IPS DF 6.9 (cell line): Measurements from ENCODE around the gene UBE2E1.
"Not testable (repeated sequence)": the region's sequence is repeated elsewhere in the genome, so short reads cannot be mapped to it uniquely, and the experiment has no call there.

ENCODE experiments used
- DNase-seq: peaks from one replicate; pipeline ENCODE4 v3.0.0-alpha.2; 2013; ENCODE audit warnings: low read depth, low spot score
- H3K27ac ChIP-seq: one replicate; pipeline ENCODE4 v1.5.1; 2013; ENCODE audit warnings: low read length, control low read depth
- H3K27me3 ChIP-seq: 2 replicates; pipeline ENCODE4 v1.6.1; 2013; ENCODE audit warnings: mild to moderate bottlenecking, low read length; ENCODE audit not compliant: control insufficient read depth, insufficient read depth
- H3K36me3 ChIP-seq: 2 replicates; pipeline ENCODE4 v1.6.1; 2013; ENCODE audit warnings: low read length; ENCODE audit not compliant: control insufficient read depth, insufficient read depth
- H3K4me1 ChIP-seq: 2 replicates; pipeline ENCODE4 v1.6.1; 2013; ENCODE audit warnings: low read length; ENCODE audit not compliant: control insufficient read depth, insufficient read depth
- H3K4me3 ChIP-seq: 2 replicates; pipeline ENCODE4 v1.5.1; 2013; ENCODE audit warnings: mild to moderate bottlenecking, low read length
- H3K9me3 ChIP-seq: 2 replicates; pipeline ENCODE4 v1.6.1; 2013; ENCODE audit warnings: low read length, inconsistent platforms; ENCODE audit not compliant: control insufficient read depth, insufficient read depth
- WGBS: extraction: QIAGEN DNeasy Blood & Tissue Kit; methylation state at CpG from one replicate; pipeline ENCODE4 v1.1.7; 2013; ENCODE audit warnings: mixed read lengths, missing lambda C conversion rate; ENCODE audit not compliant: insufficient read length, insufficient coverage; 5-methylcytosine and 5-hydroxymethylcytosine counted together

Gene UBE2E1

GRCh38 chr3:23843869-23844268 lies 38.1 kb downstream of the UBE2E1 start:
- peaks cover 3% of the 10 kb centered on the region; the same call in 1 of the 2 replicates for H3K4me1 ChIP-seq
- no peaks in the 10 kb centered on the region for H3K9me3 ChIP-seq
- H3K27ac ChIP-seq = no peak overlapping the region
- H3K36me3 ChIP-seq = no peaks in the 10 kb centered on the region
- DNase-seq = no peak
- no peaks in the 10 kb centered on the region for H3K27me3 ChIP-seq
- H3K4me3 ChIP-seq = no peak overlapping the region
- WGBS = no CpG with 5 or more reads among the region's 3 CpGs

DNA sequence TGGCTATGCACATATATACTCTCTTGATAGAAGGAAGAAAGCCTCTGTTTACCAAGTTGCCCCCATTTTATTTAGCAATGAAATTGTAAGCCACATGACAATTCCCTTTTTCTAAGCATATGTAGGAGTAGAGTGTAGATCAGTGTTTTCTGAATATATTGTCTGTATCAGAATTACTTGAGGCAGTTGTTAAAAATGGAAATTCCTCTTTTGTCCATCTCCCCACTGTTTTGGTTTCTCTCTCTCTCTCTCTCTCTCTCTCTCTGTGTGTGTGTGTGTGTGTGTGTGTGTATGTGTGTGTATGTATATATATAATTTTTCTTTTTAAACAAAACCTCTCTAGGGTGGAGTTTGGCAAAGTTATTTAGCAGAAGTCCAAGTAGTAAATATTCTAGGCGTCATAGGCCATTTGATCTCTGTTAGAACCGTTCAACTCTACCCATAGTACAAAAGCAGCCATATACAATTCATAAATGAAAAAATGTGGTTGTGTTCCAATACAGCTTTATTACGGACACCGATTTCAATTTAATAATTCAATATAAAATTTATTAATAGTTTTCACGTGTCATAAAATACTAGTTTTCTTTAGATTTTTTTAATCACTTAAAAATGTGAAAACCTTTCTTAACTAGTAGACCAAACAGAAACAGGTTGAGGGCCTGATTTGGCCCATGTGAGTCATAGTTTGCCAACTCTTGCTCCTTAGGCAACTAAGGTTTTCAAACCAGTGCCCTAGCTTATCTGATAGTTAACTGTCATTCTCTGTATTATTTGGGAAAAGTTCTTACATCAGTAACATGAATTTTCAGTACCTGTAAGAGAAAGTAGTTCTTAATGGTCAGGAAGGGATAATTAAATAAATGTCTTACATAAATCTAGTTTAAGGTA lies 39.8 kb downstream of the UBE2E1 start:
- Histone ChIP-seq H3K36me3 (no peaks in the 10 kb centered on the region), H3K27ac (no peak overlapping the region), H3K4me1 (peaks cover under 1% of the 10 kb centered on the region; the same call in 1 of the 2 replicates), H3K9me3 (no peaks in the 10 kb centered on the region), H3K4me3 (no peak overlapping the region), H3K27me3 (no peaks in the 10 kb centered on the region)
- no peak for DNase-seq
- WGBS = 100% methylated on average over 1 of the region's 5 CpGs

GRCh38 chr3:23849462-23849861 lies 43.7 kb downstream of the UBE2E1 start:
- H3K4me1 ChIP-seq, H3K27ac ChIP-seq, H3K27me3 ChIP-seq, DNase-seq, H3K9me3 ChIP-seq, H3K4me3 ChIP-seq, H3K36me3 ChIP-seq: not testable (repeated sequence)
- no CpG with 5 or more reads among the region's 2 CpGs for WGBS

DNA sequence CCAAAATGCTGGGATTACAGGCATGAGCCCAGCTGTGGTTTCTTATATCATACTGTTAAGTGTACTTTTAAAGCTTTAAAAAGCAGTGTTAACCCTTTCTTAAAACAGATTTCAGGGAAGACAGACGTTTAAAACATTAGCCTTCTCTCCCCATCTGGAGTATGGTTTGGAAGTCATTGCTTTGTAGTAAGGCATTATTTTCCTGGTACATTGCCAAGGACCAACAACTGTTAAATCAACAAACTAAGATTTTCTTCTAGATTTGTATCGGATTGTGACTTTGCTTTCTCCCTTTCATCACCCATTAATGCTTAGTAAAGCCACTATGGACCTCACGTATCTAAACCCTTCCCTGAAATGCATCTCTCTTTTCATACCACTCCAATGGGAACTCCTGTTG lies 50.5 kb downstream of the UBE2E1 start:
- Histone ChIP-seq H3K27ac (no peak overlapping the region), H3K9me3 (no peaks in the 10 kb centered on the region), H3K27me3 (no peaks in the 10 kb centered on the region), H3K4me3 (no peak overlapping the region), H3K36me3 (peaks cover under 1% of the 10 kb centered on the region; the same call in 1 of the 2 replicates), H3K4me1 (no peaks in the 10 kb centered on the region)
- DNase-seq = no peak
- no CpG with 5 or more reads among the region's 3 CpGs for WGBS

- DNase-seq = no peak
- peaks cover 3% of the 10 kb centered on the region; the same call in 1 of the 2 replicates for H3K36me3 ChIP-seq
- H3K27ac ChIP-seq = no peak overlapping the region
- H3K9me3 ChIP-seq = no peaks in the 10 kb centered on the region
- no peaks in the 10 kb centered on the region for H3K27me3 ChIP-seq
- no peak overlapping the region for H3K4me3 ChIP-seq
- WGBS = no CpG with 5 or more reads among the region's 1 CpG
- no peaks in the 10 kb centered on the region for H3K4me1 ChIP-seq
Observed at GRCh38 chr3:23859012-23859743, 53.4 kb downstream of the UBE2E1 start.

- Histone ChIP-seq H3K27me3 (no peaks in the 10 kb centered on the region), H3K4me1 (no peaks in the 10 kb centered on the region), H3K9me3 (no peaks in the 10 kb centered on the region), H3K36me3 (peaks cover 3% of the 10 kb centered on the region; the same call in 1 of the 2 replicates), H3K4me3 (no peak overlapping the region), H3K27ac (no peak overlapping the region)
- WGBS = no CpG with 5 or more reads among the region's 7 CpGs
- no peak for DNase-seq
Observed at GRCh38 chr3:23859839-23860382, 54.2 kb downstream of the UBE2E1 start.

- H3K9me3 ChIP-seq = no peaks in the 10 kb centered on the region
- WGBS = no CpG with 5 or more reads among the region's 9 CpGs
- peaks cover 3% of the 10 kb centered on the region; the same call in 1 of the 2 replicates for H3K4me1 ChIP-seq
- no peaks in the 10 kb centered on the region for H3K27me3 ChIP-seq
- no peak overlapping the region for H3K27ac ChIP-seq
- DNase-seq = no peak
- no peak overlapping the region for H3K4me3 ChIP-seq
- peaks cover 3% of the 10 kb centered on the region; the same call in 1 of the 2 replicates for H3K36me3 ChIP-seq
Observed at GRCh38 chr3:23861689-23862088, 55.9 kb downstream of the UBE2E1 start.

DNA sequence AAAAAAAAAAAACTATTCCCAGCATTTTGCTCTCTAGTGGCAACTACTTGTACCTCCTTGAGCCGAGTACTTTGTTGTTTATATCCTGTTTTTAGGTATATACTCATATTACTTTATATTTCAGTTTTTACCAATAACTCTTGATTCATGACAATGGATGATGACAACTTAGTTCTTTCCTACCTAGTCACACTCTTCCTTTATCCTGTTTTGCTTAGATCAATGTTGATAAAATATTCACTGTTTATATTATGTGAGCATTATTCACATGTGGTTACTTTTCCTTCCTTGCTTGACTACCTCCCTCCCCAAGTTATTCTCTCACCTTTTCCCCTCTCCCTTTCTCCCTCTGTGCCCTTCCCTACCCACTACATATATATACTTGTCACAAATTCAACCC lies 57.3 kb downstream of the UBE2E1 start:
- no peaks in the 10 kb centered on the region for H3K27me3 ChIP-seq
- H3K9me3 ChIP-seq = no peaks in the 10 kb centered on the region
- peaks cover 3% of the 10 kb centered on the region; the same call in 1 of the 2 replicates for H3K4me1 ChIP-seq
- no CpG with 5 or more reads among the region's 1 CpG for whole genome bisulfite sequencing
- H3K36me3 ChIP-seq = peaks cover 3% of the 10 kb centered on the region; the same call in 1 of the 2 replicates
- no peak for DNase-seq
- no peak overlapping the region for H3K4me3 ChIP-seq
- H3K27ac ChIP-seq = no peak overlapping the region

GRCh38 chr3:23864931-23865330 lies 59.2 kb downstream of the UBE2E1 start:
- H3K4me1 ChIP-seq = peaks cover 3% of the 10 kb centered on the region; the same call in 1 of the 2 replicates
- no peak overlapping the region for H3K27ac ChIP-seq
- H3K4me3 ChIP-seq = no peak overlapping the region
- no peaks in the 10 kb centered on the region for H3K27me3 ChIP-seq
- no peak for DNase-seq
- no CpG with 5 or more reads among the region's 1 CpG for WGBS
- H3K9me3 ChIP-seq = no peaks in the 10 kb centered on the region
- H3K36me3 ChIP-seq = peaks cover 3% of the 10 kb centered on the region; the same call in 1 of the 2 replicates
